ENCODE data around the gene BPIFB4.
A peak's percentile ranks its signal among the peaks of the same experiment; 100 is the strongest.
"Not testable (repeated sequence)": the region's sequence is repeated elsewhere in the genome, so short reads cannot be mapped to it uniquely, and the experiment has no call there.

Gene BPIFB4

GRCh38 chr20:33079259-33079658 is at the start of gene BPIFB4:
Gene BPIFB4, plus strand, starts transcription at chr20:33079643. Its CDS starts 1,884 bp downstream, at chr20:33081527.
- DNase-seq = peak; percentile 43

- no peak for DNase-seq
Measured at GRCh38 chr20:33030076-33030475, 49.4 kb upstream of the BPIFB4 start.

GRCh38 chr20:33030569-33030968 is 48.9 kb upstream of the BPIFB4 start:
- no peak for DNase-seq

DNA sequence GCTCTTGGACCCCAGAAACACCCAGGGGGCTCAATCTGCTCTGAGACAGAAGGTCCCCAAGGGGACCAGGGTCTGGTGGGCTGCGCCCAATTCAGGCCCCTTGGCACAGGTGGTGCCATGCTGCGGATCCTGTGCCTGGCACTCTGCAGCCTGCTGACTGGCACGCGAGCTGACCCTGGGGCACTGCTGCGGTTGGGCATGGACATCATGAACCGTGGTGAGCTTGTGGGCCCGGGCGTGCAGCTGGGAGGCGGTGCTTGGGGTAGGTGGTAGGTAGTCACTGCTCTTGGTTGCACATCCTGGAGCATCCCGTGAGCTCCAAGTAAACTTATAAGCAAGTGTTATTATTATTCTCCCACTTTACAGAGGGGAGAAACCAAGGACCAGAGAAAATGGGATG is 47.9 kb upstream of the BPIFB4 start, which contains the start of gene BPIFB6:
TSS of gene BPIFB6 (plus strand) at position 118 of the 400 bp plus-strand sequence. CDS start at position 118, 0 bp downstream.
- no peak for DNase-seq

- no peak for DNase-seq
Measured at GRCh38 chr20:33032555-33032954, 46.9 kb upstream of the BPIFB4 start.

DNA sequence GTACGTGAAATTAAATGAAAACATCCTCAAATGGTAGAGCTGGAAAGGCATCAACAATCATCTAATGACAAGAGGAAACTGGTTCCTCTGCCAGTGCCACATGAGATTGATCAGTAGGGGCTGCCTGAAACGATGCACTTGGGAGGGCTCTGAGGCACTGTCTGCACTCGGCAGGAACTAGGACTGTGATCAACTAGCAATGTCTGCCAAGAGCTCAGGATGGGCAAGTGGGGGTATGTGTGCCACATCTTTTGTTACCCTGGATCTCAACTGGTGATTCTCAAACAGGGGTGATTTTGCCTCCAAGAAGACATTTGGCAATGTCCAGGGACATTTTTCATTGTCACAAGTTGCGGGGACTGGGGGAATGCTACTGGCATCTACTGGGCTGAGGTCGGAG is 46.1 kb upstream of the BPIFB4 start:
- no peak for DNase-seq

DNA sequence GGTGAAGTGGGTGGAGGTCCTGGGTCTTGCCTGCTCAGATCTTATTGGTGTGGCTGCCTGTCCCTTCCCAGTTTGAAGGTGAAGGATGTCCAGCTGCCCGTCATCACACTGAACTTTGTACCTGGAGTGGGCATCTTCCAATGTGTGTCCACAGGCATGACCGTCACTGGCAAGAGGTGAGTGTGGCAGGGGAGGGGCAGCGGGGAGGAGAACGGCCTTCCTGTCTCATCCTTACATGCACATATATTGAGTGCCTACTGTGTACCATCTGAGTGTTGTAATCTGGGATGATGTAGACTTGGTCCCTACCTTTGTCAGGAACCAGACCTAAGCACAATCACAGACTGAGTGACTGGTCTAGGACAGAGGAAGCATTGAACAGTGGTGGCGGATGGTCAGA is 45.3 kb upstream of the BPIFB4 start:
- DNase-seq = no peak

DNA sequence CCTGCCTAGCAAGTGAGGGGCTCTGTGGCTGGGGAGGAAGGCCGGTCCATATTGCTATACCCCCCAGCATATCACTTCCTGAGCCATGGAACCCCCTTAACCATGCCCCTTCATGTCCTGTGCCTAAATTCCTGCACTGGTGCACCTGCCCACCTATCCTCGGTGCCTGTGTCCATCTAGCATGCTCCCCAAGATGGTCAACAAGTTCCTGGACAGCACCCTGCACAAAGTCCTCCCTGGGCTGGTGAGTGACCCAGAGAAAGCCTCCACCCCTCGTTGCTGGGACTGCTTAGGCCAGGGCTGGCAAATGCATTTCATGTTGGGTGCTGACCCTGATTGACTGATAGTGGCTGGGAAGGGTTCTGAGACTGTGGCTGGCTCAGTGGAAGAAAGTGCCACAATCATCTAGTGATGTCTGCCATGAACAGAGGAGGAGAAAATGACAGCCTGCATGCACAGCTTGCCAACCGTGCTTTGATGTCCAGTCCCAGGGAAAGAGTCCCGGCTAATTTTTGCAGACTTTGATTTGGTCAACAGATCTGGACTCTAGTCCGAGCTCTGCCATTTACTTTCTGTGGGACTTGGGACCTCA is 44.4 kb upstream of the BPIFB4 start:
- no peak for DNase-seq

DNA sequence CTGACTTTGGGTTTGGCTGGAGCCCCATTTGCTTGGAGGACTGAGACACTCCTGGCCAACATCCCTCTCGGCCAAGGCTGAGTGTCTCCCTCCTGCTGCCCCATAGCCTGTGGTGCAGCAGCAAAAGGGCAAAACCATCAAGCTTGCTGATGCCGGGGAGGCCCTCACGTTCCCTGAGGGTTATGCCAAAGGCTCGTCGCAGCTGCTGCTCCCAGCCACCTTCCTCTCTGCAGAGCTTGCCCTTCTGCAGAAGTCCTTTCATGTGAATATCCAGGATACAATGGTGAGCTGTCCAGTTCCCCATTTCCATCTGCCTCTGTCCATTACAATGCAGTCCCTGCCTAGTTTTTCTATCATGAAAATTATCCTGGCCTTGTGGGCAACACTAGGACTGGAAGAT is 42.0 kb upstream of the BPIFB4 start:
- no peak for DNase-seq

DNA sequence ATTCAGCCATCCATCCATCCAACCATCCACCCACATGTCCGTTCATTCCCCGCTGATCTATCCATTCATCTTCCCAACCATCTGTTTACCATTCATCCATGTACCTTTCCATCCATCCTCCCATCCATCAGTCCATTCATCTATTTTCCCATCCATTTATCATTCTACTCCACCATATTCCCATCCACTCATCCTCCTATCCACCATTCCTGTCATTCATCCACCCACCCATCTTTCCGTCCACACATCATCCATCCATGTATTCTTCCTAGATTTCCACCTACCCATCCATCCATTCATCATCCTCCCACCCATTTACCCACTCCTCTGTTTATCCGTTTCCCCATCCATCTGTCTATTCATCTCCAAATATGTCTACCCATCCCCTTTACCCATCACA is 41.2 kb upstream of the BPIFB4 start:
- no peak for DNase-seq

DNA sequence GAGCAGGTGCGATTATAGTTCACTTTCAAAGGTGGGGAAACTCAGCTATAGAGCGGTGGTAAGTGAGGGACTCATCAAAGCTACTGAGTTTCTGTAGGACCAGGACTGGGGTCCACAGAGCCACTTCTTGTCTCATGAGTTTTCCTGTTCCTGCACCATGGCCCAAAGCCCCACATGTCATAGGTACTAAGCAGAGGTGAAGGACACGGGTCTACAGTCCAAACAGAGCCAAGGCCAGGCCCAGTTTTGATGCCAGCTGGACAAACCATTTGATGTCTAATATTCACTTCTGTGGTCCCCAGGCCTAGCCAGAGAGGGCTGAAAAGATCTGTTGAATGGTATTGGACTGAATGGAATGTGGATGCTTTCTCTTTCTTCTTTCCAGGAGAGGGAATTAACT is 37.0 kb upstream of the BPIFB4 start:
- DNase-seq = no peak

DNA sequence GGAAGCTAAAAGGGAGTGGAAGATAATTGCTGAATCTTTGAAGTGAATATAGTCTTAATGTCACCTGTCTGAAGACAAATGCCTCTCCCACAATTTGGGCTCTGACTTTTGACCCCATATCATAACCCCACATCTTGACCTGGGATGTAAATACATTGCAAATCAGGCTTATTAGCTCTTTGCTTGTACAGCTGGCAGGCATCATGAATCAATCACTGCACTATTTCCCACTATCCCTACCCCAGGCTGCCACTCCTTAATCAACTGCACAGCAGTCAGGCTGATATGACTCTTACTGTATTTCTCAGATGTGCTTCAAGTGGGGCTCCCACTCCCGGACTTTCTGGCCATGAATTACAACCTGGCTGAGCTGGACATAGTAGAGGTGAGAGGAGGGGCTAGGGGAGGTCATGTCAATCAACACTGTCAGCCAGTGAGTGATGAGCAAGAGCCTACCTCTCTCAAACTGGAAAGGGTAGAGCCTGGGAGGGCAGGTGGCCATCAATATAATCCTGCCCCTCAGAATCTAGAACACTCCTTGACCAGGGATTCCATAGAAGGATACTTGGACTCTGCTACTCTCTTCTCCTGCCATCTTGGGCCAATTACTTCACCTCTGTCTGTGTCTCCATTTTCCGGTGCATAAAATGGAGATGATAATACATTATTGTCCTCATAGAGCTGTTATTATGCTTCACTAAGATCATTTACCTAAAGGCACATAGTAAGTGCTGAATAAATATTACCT is 36.3 kb upstream of the BPIFB4 start:
- no peak for DNase-seq

- DNase-seq = no peak
Measured at GRCh38 chr20:33043731-33044181, 35.7 kb upstream of the BPIFB4 start.

- DNase-seq = not testable (repeated sequence)
Measured at GRCh38 chr20:33045129-33045721, 34.2 kb upstream of the BPIFB4 start.

DNA sequence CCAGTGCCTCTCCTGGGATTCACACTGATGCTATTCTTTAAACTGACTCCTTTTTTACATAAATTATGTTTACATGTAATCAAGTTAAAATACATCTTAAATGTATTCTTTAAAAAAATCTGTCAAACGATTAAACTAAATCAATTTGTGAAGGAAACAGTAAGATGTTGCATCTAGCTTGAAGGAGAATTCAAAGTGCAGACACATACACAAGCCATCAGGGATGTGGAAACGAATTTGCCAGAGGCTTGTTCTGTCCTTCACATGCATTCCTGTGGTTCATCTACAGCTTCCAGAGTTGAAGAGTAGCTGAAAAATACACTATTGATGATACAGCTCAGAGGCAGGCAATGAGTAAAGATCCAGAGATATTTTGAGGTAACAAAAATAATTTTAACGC is 33.0 kb upstream of the BPIFB4 start:
- DNase-seq = no peak

GRCh38 chr20:33051333-33051732 is 28.1 kb upstream of the BPIFB4 start:
- DNase-seq = no peak

- no peak for DNase-seq
Measured at GRCh38 chr20:33053291-33054106, 25.9 kb upstream of the BPIFB4 start, which contains the start of gene BPIFB3. Gene BPIFB3, plus strand, starts transcription at chr20:33053903. Its CDS starts 1,533 bp downstream, at chr20:33055436.

GRCh38 chr20:33054381-33054780 is 25.1 kb upstream of the BPIFB4 start:
- DNase-seq = no peak

DNA sequence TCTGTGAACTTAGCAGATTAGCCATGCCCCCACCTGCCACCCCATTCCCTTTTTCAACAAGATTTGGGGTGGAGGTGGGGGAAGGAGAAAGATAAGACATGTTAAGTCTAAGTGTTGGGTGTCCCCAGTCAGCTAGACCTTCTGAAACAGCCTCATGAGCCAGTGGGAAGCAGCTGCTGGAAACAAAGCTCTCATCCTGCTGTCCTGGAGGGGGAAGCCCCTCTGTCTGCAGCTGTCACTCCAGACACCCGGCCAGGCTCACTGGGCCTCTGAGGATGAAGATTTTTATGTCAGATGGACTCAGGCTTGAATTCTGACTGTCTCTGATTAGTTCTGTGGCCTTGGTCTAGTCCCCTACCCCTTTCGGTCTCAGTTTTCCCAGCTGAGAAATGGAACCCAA is 24.7 kb upstream of the BPIFB4 start:
- DNase-seq = no peak

- no peak for DNase-seq
Measured at GRCh38 chr20:33059136-33059535, 20.3 kb upstream of the BPIFB4 start.

DNA sequence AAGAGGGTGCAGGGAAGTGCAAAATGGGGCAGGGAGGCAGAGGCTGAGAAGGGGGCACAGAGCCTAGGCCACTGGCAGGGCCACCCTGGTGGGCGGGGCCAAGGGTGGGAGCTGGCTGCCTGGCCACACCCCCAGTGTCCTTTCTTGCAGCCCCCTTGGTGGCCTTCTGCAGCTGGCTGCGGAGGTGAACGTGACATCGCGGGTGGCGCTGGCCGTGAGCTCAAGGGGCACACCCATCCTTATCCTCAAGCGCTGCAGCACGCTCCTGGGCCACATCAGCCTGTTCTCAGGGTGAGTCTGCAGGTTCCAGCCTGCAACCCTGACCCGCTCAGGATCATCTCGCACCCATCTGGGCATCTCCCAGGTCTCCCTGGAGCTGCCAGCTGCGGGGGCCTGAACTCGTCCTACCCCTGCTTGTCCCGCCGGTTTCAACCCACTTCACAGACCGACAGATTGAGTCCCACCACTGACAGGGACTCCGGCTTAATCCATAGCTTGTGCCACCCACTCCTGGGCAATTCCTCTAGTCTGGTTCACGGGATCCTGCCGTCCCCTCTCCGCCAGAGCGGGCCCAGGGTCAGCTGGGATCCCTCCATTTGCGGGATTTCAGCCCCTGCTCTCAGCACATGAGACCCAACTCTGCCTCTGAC is 19.6 kb upstream of the BPIFB4 start:
- DNase-seq = no peak

DNA sequence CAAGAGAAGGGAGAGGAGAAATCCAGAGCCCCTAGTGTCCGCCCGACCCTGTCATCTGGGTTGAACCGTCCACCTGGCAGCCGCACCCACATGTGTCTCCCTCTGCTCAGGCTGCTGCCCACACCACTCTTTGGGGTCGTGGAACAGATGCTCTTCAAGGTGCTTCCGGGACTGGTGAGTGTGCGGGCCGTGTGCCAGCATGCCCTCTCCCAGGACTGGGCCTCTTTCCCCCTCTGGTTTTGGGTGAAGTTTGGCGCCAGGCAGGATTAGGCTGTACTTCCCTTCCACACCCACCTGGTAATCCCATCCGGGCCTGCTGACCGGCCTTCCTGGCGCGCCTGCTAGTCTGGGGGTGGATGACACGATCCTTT is 17.8 kb upstream of the BPIFB4 start:
- peak; percentile 48 for DNase-seq

Data from right hindlimb (tissue), 1 donor.